HG03064 (cell line): ENCODE results near the gene SUPT3H.

Experiments used
- ATAC-seq: cut with Tn5 transposase; IDR thresholded peaks from one replicate; pipeline ENCODE4 v1.9.1; 2021; ENCODE audit warnings: low read depth; ENCODE audit not compliant: unreplicated experiment

SUPT3H gene

DNA sequence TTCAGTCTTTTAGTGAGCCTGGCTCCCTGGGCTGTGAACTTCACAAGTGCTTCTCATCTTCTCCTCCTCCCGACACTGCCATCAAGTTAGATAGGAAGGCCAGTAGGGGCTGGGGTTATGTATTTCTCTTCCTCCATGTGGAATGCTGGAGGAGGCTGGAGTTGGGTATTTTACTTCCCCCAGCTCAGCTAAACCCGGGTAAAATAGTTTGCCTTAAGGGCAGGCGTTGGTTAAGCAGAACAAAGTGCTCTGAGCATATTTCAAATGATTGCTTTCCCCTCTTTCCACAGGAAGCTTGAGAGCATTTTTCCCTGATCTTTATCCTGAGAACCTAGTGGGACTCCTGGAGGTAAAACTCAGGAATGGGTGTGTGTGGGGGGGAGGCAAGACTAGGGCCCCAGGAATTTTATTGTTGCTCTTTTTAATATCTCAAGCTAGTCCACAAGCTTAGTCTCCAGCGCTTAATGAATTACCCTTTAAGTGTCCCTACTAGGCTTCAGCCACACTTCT, 16.9 kb upstream of the SUPT3H start:
- no peak for ATAC-seq

DNA sequence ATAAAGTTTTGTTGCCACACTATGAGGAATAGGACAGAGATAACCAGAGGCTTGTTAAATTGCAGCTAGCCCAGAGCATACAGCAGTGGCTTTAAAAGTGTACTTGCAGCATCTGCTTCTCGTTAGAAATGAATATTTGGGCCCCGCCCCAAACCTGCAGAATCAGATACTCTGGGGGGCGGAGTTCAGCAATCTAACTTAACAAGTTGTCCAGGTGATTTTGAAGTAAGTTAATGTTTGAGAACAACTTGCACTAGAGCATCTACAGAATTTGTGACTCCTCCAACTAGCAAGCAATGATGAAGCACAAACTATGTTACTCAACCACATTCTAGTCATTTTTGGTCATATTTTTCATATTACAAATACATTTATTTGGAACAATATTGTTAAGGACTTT, 10.6 kb upstream of the SUPT3H start:
- no peak for ATAC-seq

DNA sequence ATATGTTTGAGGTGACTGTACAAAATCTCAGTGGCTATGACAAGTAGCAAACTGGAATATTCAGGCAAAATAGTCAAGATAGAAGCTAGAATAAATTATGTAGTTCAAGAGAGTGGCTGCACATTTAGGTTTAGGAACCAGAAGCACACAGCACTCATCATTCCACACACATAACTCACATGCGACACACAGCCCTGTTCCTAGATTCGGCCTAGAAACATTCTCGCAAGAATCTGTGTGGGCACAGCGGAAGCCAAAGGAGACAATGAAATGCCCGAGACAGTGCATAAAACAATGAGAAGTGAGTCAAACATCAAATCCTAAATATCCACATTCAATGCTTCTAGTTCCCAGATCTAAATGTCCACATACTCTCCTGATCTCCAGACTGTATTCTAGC, 9.5 kb upstream of the SUPT3H start:
- no peak for ATAC-seq

DNA sequence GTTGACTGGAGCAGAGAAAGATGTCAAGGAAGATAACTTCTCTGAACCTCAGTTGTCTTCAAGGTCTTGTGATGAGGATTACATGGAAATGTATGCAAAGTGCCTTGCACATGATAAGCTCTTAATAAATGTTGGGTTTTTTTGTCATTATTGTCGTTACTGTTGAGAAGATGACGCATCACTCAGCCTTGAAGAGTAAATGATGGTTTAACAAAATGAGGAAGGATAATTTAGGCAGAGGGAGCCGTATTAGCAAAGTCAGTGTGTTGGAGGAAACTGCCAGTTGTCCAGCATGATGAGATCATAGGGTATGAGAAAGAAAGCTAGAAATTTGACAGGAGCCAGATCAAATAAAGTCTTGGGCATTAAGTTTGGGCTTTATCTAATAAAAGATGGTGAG, 8.8 kb upstream of the SUPT3H start:
- no peak for ATAC-seq

DNA sequence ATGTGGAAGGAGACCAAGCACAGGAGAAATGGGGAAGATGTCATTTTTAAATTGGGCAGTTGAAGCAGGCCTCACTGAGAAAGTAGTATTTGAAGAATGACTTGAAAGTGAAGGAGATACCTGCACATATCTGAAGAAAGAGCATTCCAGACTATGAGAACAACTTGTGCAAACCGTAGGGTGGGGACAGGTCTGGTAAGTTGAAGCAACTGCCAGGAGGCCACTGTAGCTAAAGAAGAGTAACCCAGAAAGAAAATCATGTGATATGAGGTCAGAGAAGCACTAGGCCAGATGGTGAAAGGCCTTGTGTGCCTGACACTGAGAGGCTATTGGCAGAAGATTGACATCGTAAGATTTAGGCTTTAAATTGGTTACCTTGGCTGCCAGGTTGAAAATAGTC, 4.7 kb upstream of the SUPT3H start:
- no peak for ATAC-seq

DNA sequence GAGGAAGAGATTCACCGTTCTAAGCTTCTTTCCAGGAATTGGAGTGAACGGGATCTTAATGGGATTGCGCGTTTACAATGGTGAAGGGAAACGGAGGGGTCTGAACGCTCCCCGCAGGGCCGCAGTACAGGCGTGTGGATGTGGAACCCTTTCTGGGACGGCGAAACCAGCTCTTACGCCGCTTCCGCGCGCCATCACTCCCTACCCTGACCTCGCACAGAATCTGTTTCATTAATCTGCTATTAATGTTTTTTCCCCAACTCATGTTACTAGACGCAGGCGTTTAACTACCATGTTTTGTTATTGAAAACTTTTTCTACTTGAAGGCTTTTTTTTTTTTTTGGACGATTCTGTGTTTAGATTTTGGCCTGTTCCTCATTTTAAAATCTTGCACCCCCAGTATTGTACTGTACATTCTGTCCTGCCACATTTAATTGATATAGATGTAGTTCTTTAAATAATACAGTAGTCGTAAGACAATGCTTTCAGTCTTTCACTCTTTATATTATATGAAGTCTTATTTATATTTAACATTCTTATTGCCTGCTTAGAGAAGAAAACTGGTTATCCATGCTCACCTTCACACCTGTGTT, 696 bp upstream of the SUPT3H start:
- ATAC-seq = peak; percentile 29

DNA sequence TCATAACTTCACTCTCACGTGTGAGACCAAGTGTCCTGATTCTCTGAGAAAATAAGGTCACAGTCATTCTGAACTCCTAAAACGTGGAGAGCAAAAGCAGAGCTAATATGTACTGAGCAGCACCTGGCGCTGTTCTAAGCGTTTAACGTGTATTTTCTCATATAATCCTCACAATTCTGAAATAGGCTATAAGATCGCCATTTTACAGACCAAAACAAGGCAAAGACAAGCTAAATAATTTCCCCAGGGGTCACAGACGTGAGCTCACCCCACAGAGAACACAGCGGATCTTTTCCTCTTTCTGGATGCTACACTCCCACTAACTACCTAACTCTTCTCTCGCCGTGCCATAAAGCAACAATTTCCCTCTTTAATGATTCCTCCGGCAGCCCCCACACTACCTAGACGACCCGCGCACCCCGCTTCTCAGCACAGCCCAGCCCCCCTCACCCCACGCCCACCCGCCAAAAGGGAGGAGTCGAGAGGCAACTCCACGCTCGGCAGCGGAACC, 636 bp downstream of the SUPT3H start:
- peak; percentile 12 for ATAC-seq

DNA sequence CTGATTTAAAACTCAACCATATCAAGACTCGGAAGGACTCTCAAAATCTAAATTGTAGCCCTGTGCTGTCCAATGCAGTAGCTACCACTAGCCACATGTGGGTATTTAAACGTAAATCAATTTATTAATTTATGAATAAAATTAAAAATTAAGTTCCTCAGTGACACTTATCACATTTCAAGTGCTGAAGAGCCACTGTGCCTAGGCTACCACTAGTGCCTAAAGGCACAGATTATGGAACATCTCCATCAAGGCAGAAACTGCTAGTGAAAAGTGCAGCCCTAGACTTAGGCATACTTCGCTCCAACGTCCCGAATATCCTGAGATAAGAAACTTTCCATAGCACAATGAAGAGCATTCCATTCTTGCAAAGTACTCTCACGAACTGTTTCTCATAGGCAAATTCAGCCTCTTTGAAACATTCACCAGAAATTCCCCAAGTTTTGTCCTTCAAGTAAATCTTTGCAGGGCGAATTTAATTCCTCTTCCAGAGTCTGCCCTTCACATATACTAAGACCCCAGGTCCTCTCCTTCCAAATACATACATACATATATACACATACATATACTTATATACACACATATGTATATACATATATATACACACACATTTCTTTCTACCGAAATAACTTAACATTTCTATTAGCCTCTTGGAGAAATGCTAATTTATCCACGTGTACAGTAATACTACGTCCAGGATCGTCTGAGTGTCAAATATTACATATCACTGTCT, 1.3 kb downstream of the SUPT3H start:
- ATAC-seq = no peak

DNA sequence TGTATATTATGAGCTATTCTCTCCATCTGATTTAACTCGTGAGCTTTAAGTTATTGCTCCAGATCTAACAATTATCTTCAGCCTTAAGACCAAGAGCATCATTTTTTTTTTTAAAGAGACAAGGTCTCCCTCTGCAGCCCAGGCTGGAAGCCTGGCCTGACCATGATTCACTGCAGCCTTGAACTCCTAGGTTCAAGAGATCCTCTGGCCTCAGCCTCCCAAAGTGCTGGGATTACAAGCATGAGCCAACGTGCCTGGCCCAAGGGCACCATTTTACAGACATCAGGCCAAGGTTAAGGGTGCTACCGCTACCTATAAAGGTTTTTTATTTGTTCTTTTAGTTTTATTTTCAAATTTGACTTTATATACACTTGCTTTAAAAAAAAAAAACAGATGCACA, 2.3 kb downstream of the SUPT3H start:
- ATAC-seq = no peak

DNA sequence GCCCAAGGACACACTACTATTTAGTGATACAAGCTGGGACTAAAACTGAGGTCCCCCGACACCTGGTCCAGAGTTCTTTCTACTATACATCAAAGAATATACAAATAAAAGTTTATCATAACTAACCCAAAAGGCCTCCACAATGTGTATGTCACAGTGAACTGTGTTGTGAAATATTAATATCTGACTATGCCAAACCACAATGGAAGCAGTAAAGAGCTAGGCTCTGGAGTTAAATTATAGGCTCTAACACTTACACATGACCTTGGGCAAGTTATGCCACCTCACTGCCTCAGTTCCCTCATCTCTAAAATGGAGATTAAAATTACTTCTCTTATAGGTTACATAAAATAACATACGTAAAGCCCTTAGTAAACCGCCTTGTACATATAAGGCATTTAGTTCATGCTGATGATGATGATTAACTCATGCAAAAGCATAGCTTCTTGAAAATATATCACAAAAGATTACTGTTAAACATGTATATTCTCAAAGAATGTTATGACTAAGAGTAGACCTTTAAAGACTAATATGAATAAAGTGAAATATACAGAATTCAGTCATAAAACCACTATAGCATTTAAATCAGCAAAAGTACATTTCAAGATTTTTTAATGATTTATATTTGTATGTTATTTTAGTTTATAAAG, 5.7 kb downstream of the SUPT3H start:
- ATAC-seq = no peak

DNA sequence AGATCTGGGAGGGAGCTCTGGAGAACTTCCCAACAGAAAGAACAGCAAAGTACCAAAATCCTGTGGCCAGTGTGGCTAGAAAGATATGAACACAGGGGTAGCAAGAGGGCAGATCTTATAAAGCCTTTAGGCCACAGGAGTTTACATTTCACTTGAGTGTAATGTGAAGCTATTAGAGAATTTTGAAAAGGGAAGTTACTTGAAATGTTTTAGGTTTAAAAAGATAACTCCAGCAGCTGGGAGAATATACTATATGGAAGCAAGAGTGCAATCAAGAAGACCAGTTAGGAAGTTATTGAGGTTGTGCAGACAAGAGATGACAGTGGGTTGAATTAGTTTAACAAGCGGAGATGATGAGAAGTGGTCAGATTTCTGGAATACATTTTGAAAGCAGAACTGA, 7.9 kb downstream of the SUPT3H start:
- ATAC-seq = no peak

DNA sequence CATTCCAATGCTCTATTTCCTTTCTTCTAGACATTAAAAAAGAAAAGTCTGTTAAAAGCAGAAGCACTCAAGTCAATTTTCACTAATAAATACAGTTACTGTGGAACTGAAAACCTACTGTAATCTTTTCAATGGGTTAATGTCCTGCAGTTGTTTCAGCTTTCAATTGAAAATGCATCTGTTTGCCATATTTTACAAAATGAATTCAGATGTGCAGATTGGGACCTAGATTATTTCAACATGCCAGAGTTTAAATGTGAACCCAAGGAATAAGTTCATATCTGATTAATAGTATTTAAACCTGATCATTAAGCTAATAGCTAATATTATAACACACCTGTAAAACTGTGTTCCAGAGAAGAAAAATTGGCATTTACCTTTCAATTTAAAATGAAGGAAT, 9.7 kb downstream of the SUPT3H start:
- no peak for ATAC-seq

DNA sequence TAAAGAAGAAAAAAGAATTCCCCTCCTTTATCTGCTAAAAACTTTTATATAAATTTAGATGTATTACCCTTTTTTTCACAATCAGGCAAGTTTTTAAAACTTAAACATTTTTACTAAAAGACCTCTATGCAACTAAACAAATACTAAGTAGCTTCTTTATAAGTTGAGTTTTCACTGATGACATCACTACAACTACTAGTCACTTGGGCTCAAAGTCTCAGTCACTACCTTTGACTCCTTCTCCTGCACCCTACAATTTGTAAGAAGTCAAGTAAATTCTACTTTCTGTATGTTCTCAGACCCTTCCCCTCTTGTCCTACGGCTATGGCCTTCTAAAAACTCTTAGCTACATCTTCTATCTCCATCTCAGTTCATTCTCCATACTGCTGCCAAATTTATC, 11.2 kb downstream of the SUPT3H start:
- no peak for ATAC-seq

DNA sequence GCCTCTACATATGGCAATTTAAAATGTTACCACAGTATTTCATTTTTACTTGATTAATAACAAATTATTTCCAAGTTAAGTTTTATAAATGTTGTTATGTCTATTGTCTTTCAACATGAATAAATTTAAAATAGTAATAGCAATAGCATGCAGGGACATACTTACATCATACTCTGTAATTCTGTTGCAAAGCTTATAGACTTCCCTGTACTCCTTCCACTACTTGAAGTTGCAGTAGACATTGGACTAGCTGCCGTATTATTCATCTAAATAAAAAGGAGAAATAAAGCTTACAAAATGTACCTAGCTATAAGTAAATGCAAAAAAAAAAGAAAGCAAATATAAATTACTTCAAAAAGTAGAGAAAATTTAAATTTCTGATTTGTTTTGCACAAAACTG, 12.7 kb downstream of the SUPT3H start:
- no peak for ATAC-seq

DNA sequence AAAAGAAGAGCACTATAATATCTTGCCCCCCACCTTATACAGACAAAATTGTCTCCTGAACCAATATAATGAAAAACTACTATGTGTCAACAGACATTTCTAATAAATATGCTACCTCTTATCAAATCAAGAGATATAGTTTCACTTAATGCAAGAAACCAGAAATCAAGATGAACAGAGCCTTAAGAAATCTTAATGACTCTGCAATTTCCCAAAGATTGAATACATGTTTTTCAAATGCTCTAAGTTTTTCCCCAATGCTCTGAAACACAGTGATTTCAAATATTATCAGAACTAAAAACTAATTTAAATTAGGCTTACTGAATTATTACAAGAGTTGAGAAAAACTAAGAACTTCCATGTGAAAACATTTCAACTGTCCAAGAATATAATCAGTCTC, 13.3 kb downstream of the SUPT3H start:
- no peak for ATAC-seq

DNA sequence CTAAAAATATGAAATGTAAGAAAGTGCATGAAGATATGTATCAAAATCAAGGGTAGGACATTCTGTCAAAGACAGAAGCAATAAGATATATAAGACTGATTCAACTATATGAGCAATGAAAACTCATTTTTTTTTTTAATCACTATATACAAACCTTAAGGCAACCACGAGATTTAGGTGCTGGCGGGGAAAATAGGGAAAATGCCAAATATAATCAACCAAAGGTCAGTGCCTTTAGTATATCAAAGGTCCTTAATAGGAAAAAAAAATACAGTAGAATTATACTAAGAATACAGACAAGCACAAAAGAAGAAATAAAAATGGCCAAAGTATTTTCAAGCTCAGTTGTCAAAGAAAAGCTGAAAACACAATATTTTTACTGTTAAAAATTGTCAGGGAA, 24.1 kb downstream of the SUPT3H start:
- no peak for ATAC-seq

DNA sequence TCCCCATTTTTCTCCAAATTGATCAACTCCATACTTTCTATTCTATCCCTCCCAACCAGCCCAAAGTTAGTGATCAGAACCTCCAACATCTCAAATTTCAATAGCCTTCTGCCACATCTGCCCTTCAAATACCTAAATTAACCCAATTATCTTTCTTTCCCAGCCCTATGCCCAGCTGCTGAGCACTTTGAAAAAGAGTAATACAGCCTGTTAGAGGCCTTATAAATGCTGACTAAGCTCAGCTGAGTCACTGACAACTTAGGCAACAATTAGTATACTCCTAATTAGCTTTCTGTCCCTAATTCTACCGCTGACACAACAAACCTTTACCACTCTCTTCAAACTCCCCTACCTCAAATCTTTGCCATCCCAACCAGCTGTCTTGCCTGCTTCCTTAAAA, 26.1 kb downstream of the SUPT3H start:
- no peak for ATAC-seq

DNA sequence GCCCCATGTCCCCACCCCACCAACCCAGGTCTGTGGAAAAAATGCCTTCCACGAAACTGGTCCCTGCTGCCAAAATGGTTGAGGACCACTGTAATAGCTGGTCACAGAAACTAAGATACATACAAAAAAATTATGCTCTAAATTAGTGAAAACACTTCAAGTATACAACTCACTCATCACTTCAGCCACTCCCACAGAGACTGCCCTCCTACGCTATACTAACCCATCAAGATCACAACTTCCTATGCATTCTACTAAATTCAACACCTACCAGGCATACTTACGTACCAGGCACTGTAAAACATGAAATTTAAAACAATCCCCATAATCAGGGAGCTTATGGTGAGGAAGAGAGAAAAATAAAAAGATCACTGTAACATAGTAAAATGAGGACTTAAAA, 26.7 kb downstream of the SUPT3H start:
- no peak for ATAC-seq

DNA sequence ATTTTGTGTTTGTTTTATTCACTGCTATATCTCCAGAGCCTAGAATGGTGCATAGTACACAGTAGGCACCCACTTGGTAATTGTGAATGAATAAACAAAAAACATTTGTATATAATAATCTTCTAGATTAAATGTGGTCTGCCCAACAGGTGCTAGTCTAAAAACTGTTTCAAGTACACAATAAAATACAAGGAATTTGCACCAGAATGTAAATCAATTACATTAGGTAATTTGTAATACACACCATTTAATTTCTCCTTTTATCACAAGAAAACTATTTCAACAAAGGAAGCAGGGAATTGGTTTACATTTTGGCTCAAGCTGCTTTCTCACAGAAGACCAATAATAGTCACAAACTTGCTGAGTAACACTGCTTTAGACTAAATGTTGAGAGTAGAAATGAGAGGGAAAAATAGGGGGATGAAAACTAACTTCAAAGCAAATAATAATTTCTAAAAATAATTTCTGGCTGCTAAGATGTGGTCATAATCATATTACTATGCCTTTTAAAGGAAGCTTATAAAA, 27.5 kb downstream of the SUPT3H start:
- ATAC-seq = no peak

DNA sequence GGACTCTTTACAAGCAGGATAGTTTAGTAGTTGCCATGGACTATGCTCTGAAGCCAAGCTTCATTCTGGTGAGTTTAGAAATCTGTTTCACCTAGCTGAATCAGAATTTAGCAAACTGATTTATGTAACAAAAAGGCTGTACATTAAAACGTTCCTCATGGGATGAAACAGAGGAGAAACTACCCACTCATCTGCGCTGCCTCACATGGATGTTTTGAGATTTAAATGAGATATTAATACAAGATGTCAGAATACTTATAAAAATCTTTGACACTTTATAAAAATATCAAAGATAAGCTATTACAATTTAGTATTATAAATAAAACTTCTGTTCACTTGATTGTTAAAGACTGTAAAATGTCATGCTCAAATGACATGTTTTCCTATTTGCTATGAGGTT, 32.8 kb downstream of the SUPT3H start:
- no peak for ATAC-seq

DNA sequence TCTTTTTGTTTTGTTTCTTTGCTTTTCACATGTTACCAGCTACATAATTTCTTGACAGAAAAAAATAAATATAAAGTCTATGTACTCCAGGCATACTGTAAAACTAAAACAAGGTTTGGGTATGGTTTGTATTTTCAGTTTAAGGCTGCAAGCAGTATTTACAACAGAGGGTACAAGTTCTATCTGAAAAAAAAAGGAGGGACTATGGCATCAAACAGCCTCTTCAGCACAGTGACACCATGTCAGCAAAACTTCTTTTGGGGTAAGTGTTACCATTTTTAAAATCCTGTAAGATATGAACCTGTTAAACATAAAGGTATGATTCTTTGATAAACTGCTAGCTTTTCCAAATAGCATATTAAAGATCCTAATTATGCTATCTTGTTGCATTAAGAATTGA, 49.2 kb downstream of the SUPT3H start:
- no peak for ATAC-seq
